ENCODE results near the gene NR2E1. TPM values are rescaled to one million over a fixed set of nuclear protein-coding genes. Genes with fewer than 3 reads are reported as not detected.

The NR2E1 gene
- total RNA-seq, 3 donors from 2014 or later (not counting 1 experiment from before 2014, with no cell fraction given): not detected

GRCh38 chr6:108167449-108168089 lies 1.7 kb downstream of the NR2E1 start:
- intact Hi-C loops (cut with micrococcal nuclease): no loop called here
- no peak overlapping the region for H3K27ac ChIP-seq (ENCODE audit: low read length)
- peaks cover 21 to 37% of the 10 kb centered on the region in 2 donors for H3K4me1 Mint-ChIP-seq
- H3K27me3 Mint-ChIP-seq (ENCODE audit: low read depth in 2 of 2): peaks cover 70 to 85% of the 10 kb centered on the region in 2 donors
- no peak for TF ChIP-seq CTCF (IDR thresholded peaks at IDR 0.05)
- 8% methylated on average over 31 of the region's 35 CpGs for WGBS (ENCODE audit: insufficient coverage)
- no peak overlapping the region for H3K4me3 ChIP-seq (ENCODE audit: low read length)
- peak overlapping the region; percentile 47 for H3K4me3 Mint-ChIP-seq
- H3K27me3 ChIP-seq (ENCODE audit: control insufficient read depth, insufficient read depth, low read length): peaks cover 62% of the 10 kb centered on the region
- no peak for ATAC-seq
- DNase-seq: no peak
- H3K9me3 Mint-ChIP-seq: no peaks in the 10 kb centered on the region
- no peaks in the 10 kb centered on the region for H3K36me3 ChIP-seq (ENCODE audit: control insufficient read depth, insufficient read depth, low read length)
- H3K4me1 ChIP-seq (ENCODE audit: control insufficient read depth, insufficient read depth, low read length): peaks cover 32% of the 10 kb centered on the region
- H3K27ac Mint-ChIP-seq: no peak overlapping the region
- H3K9me3 ChIP-seq (ENCODE audit: control insufficient read depth, insufficient read depth, low read length): no peaks in the 10 kb centered on the region
- H3K36me3 Mint-ChIP-seq: no peaks in the 10 kb centered on the region

- Histone ChIP-seq H3K4me3 (ENCODE audit: low read length) (no peak overlapping the region), H3K4me1 (ENCODE audit: control insufficient read depth, insufficient read depth, low read length) (peaks cover 32% of the 10 kb centered on the region), H3K27ac (ENCODE audit: low read length) (no peak overlapping the region), H3K9me3 (ENCODE audit: control insufficient read depth, insufficient read depth, low read length) (no peaks in the 10 kb centered on the region), H3K36me3 (ENCODE audit: control insufficient read depth, insufficient read depth, low read length) (no peaks in the 10 kb centered on the region), H3K27me3 (ENCODE audit: control insufficient read depth, insufficient read depth, low read length) (peaks cover 62% of the 10 kb centered on the region)
- ATAC-seq: peak in 2 of 3 donors; percentile 9 to 27
- Mint-ChIP-seq H3K4me1 (peaks cover 21 to 37% of the 10 kb centered on the region in 2 donors), H3K27me3 (ENCODE audit: low read depth in 2 of 2) (peaks cover 70 to 85% of the 10 kb centered on the region in 2 donors), H3K9me3 (no peaks in the 10 kb centered on the region), H3K36me3 (no peaks in the 10 kb centered on the region), H3K4me3 (peak overlapping the region; percentile 47), H3K27ac (no peak overlapping the region)
- 6% methylated on average over 23 of the region's 23 CpGs for WGBS (ENCODE audit: insufficient coverage)
- no peak for DNase-seq
- intact Hi-C loops (cut with micrococcal nuclease): no loop called here
- TF ChIP-seq CTCF (IDR thresholded peaks at IDR 0.05): no peak
Observed at GRCh38 chr6:108168090-108168463, 2.3 kb downstream of the NR2E1 start.

GRCh38 chr6:108168501-108169463 lies 3.0 kb downstream of the NR2E1 start:
- Histone ChIP-seq H3K4me1 (ENCODE audit: control insufficient read depth, insufficient read depth, low read length) (peaks cover 32% of the 10 kb centered on the region), H3K9me3 (ENCODE audit: control insufficient read depth, insufficient read depth, low read length) (no peaks in the 10 kb centered on the region)

More at GRCh38 chr6:108168501-108169463, 3.0 kb downstream of the NR2E1 start:
- Histone ChIP-seq H3K27ac (ENCODE audit: low read length) (no peak overlapping the region), H3K4me3 (ENCODE audit: low read length) (no peak overlapping the region), H3K27me3 (ENCODE audit: control insufficient read depth, insufficient read depth, low read length) (peaks cover 63% of the 10 kb centered on the region), H3K36me3 (ENCODE audit: control insufficient read depth, insufficient read depth, low read length) (no peaks in the 10 kb centered on the region)
- H3K4me1 Mint-ChIP-seq: peaks cover 21 to 36% of the 10 kb centered on the region in 2 donors
- H3K4me3 Mint-ChIP-seq: peak overlapping the region; percentile 47
- intact Hi-C loops (cut with micrococcal nuclease): no loop called here
- 3% methylated on average over 61 of the region's 63 CpGs for WGBS (ENCODE audit: insufficient coverage)
- H3K27ac Mint-ChIP-seq: no peak overlapping the region
- ATAC-seq (peak in 2 of 3 donors; percentile 30 to 68), DNase-seq (no peak)
- no peaks in the 10 kb centered on the region for H3K36me3 Mint-ChIP-seq
- no peaks in the 10 kb centered on the region for H3K9me3 Mint-ChIP-seq
- peaks cover 67 to 83% of the 10 kb centered on the region in 2 donors for H3K27me3 Mint-ChIP-seq (ENCODE audit: low read depth in 2 of 2)
- TF ChIP-seq CTCF (IDR thresholded peaks at IDR 0.05): no peak

Data from natural killer cell (primary cell).